H1 (cell line): ENCODE data around the gene ENSA. TPM values are rescaled to one million over a fixed set of nuclear protein-coding genes. Genes with fewer than 3 reads are reported as not detected.

Experiments
- CTCF ChIA-PET: fragments of 300-600 bp; sonication (Branson Sonifier 250); formaldehyde crosslinking; loops from one replicate; lab custom pipeline; 2021; ENCODE audit not compliant: partially characterized antibody; lab: Charles Lee
- POLR2A ChIA-PET: fragments of 300-600 bp; sonication (Branson Sonifier 250); formaldehyde crosslinking; loops from one replicate; lab custom pipeline; 2021; ENCODE audit warnings: inconsistent platforms; ENCODE audit not compliant: partially characterized antibody; lab: Charles Lee
- DNase-seq, 2 experiments: peaks; one replicate each; pipeline versions ENCODE4 v3.0.0 to v3.0.0-alpha.2; 2010 to 2022; ENCODE audit warnings: low spot score in 2 of 2, low read depth in 1 of 2, mixed read lengths in 1 of 2
- FAIRE-seq: peaks from 2 replicates; lab custom pipeline; 2011; peaks lifted over from hg19 to GRCh38; lab: Jason Lieb, UNC
- H2AFZ ChIP-seq: 2 replicates; pipeline ENCODE4 v1.8.1; 2012; ENCODE audit warnings: low read length, inconsistent platforms
- H2AK5ac ChIP-seq: 2 replicates; pipeline ENCODE4 v1.6.1; 2013; ENCODE audit warnings: low read depth, low read length
- H2BK120ac ChIP-seq: replicated peaks from 2 replicates; pipeline ENCODE3; 2013; ENCODE audit warnings: low read depth, low read length, inconsistent platforms
- H2BK12ac ChIP-seq: 2 replicates; pipeline ENCODE4 v1.6.1; 2013; ENCODE audit warnings: low read depth, low read length
- H2BK15ac ChIP-seq: 2 replicates; pipeline ENCODE4 v1.6.1; 2013; ENCODE audit warnings: low read length
- H2BK20ac ChIP-seq: 2 replicates; pipeline ENCODE4 v1.6.1; 2013; ENCODE audit warnings: low read length
- H2BK5ac ChIP-seq: 2 replicates; pipeline ENCODE4 v1.6.1; 2013; ENCODE audit warnings: low read depth, low read length
- H3K14ac ChIP-seq: 2 replicates; pipeline ENCODE4 v1.6.1; 2013; ENCODE audit warnings: inconsistent platforms; ENCODE audit not compliant: insufficient read length
- H3K18ac ChIP-seq: 2 replicates; pipeline ENCODE4 v1.6.1; 2013; ENCODE audit warnings: low read length; ENCODE audit errors: extremely low read depth
- H3K23ac ChIP-seq: 2 replicates; pipeline ENCODE4 v1.6.1; 2013; ENCODE audit warnings: inconsistent platforms; ENCODE audit not compliant: insufficient read length
- H3K23me2 ChIP-seq: 2 replicates; pipeline ENCODE4 v1.6.1; 2013; ENCODE audit warnings: low read depth, low read length
- H3K27ac ChIP-seq: 2 replicates; pipeline ENCODE4 v1.6.1; 2011; ENCODE audit warnings: low read depth, low read length, inconsistent platforms
- H3K27me3 ChIP-seq, 4 experiments: replicated peaks in 1 of 4; 1 replicate in 1 of 4; 2 replicates in 3 of 4; pipeline versions ENCODE4 v1.6.1 to v1.8.1; 2011 to 2013; ENCODE audit warnings: low read length in 3 of 4, mild to moderate bottlenecking in 3 of 4, inconsistent platforms in 2 of 4, mixed read lengths in 2 of 4, moderate library complexity in 1 of 4; ENCODE audit not compliant: control insufficient read depth in 3 of 4, insufficient read depth in 3 of 4; ENCODE audit errors: extremely low read depth in 1 of 4
- H3K36me3 ChIP-seq, 4 experiments: 2 replicates each; pipeline versions ENCODE4 v1.6.1 to v1.8.1; 2011 to 2013; ENCODE audit warnings: mild to moderate bottlenecking in 4 of 4, low read length in 3 of 4, moderate library complexity in 2 of 4, control low read depth in 1 of 4, inconsistent platforms in 1 of 4; ENCODE audit not compliant: insufficient read depth in 4 of 4, control insufficient read depth in 2 of 4
- H3K4ac ChIP-seq: replicated peaks from 2 replicates; pipeline ENCODE3; 2013; ENCODE audit warnings: low read length, low read depth, mixed read lengths, inconsistent platforms; ENCODE audit not compliant: insufficient read length
- H3K4me1 ChIP-seq, 4 experiments: replicated peaks in 1 of 4; 1 replicate in 1 of 4; 2 replicates in 3 of 4; pipeline versions ENCODE4 v1.6.1 to v1.8.1; 2011 to 2013; ENCODE audit warnings: low read length in 3 of 4, inconsistent platforms in 2 of 4, mixed read lengths in 1 of 4; ENCODE audit not compliant: insufficient read depth in 4 of 4, control insufficient read depth in 3 of 4
- H3K4me2 ChIP-seq, 2 experiments: 2 replicates each; pipeline versions ENCODE4 v1.6.1 to v1.8.1; 2011 to 2013; ENCODE audit warnings: low read depth in 2 of 2, low read length in 2 of 2, control low read depth in 1 of 2, inconsistent platforms in 1 of 2, mild to moderate bottlenecking in 1 of 2; ENCODE audit not compliant: insufficient read depth in 1 of 2
- H3K4me3 ChIP-seq, 4 experiments: fragments of 200-600, 300-600 bp in 1 of 4; sonication (generic), shearing (Covaris generic), sonication (Bioruptor Twin) in 1 of 4; 2 replicates each; pipeline versions ENCODE4 v1.5.1 to v1.8.1; 2011 to 2016; ENCODE audit warnings: low read length in 4 of 4, low read depth in 3 of 4, control low read depth in 2 of 4, inconsistent platforms in 2 of 4, mild to moderate bottlenecking in 2 of 4, mixed read lengths in 1 of 4, moderate library complexity in 1 of 4; ENCODE audit not compliant: insufficient read depth in 2 of 4; ENCODE audit errors: extremely low read depth in 1 of 4
- H3K56ac ChIP-seq: replicated peaks from 2 replicates; pipeline ENCODE3; 2013; ENCODE audit warnings: low read depth, mild to moderate bottlenecking, mixed read lengths, low read length, inconsistent platforms; ENCODE audit not compliant: insufficient read length
- H3K79me1 ChIP-seq: 2 replicates; pipeline ENCODE4 v1.6.1; 2013; ENCODE audit warnings: low read depth, low read length, control low read depth
- H3K79me2 ChIP-seq, 2 experiments: 2 replicates each; pipeline versions ENCODE4 v1.6.1 to v1.8.1; 2012 to 2013; ENCODE audit warnings: low read length in 2 of 2, mild to moderate bottlenecking in 2 of 2, inconsistent platforms in 1 of 2; ENCODE audit not compliant: insufficient read depth in 2 of 2, control insufficient read depth in 1 of 2
- H3K9ac ChIP-seq, 4 experiments: replicated peaks in 1 of 4; 1 replicate in 1 of 4; 2 replicates in 3 of 4; pipeline versions ENCODE4 v1.6.1 to v1.8.1; 2011 to 2013; ENCODE audit warnings: low read depth in 3 of 4, low read length in 3 of 4, control low read depth in 2 of 4, mild to moderate bottlenecking in 2 of 4, moderate library complexity in 2 of 4, inconsistent platforms in 1 of 4; ENCODE audit errors: extremely low read depth in 1 of 4
- H3K9me3 ChIP-seq, 2 experiments: 2 replicates each; pipeline versions ENCODE4 v1.6.1 to v1.8.1; 2012 to 2013; ENCODE audit warnings: mild to moderate bottlenecking in 2 of 2, moderate library complexity in 2 of 2, control low read depth in 1 of 2, inconsistent platforms in 1 of 2, low read depth in 1 of 2, low read length in 1 of 2, mixed read lengths in 1 of 2; ENCODE audit not compliant: insufficient read depth in 2 of 2
- H4K20me1 ChIP-seq, 2 experiments: replicated peaks in 1 of 2; 2 replicates each; pipeline versions ENCODE3 to v1.8.1; 2011 to 2013; ENCODE audit warnings: inconsistent platforms in 2 of 2, low read length in 2 of 2, mild to moderate bottlenecking in 1 of 2; ENCODE audit not compliant: insufficient read depth in 2 of 2, control insufficient read depth in 1 of 2
- H4K5ac ChIP-seq: 2 replicates; pipeline ENCODE4 v1.6.1; 2013; ENCODE audit warnings: low read length, low read depth, mixed read lengths, inconsistent platforms; ENCODE audit not compliant: insufficient read length
- H4K8ac ChIP-seq: 2 replicates; pipeline ENCODE4 v1.8.0; 2013; ENCODE audit warnings: mild to moderate bottlenecking, moderate library complexity, low read length, inconsistent platforms; ENCODE audit not compliant: insufficient read depth; ENCODE audit errors: extremely low read depth
- H4K91ac ChIP-seq: replicated peaks from 2 replicates; pipeline ENCODE3; 2013; ENCODE audit warnings: low read length, mixed read lengths, inconsistent platforms; ENCODE audit not compliant: insufficient read length
- ASH2L ChIP-seq: fragments of 200-600, 300-600 bp; sonication (generic); IDR thresholded peaks from one replicate; pipeline ENCODE4 v1.7.1; 2017; ENCODE audit warnings: low read length
- CEBPB ChIP-seq: IDR thresholded peaks from 2 replicates; pipeline ENCODE4 v1.6.1; 2012; ENCODE audit warnings: low read depth, low read length
- CREB1 ChIP-seq: IDR thresholded peaks from 2 replicates; pipeline ENCODE4 v1.6.1; 2012; ENCODE audit warnings: inconsistent platforms
- FOSL1 ChIP-seq: IDR thresholded peaks from 2 replicates; pipeline ENCODE4 v1.6.1; 2011; ENCODE audit warnings: mild to moderate bottlenecking, low read depth, low read length, moderate library complexity; ENCODE audit not compliant: insufficient read depth
- GTF2F1 ChIP-seq: IDR thresholded peaks from 2 replicates; pipeline ENCODE4 v1.6.1; 2012; ENCODE audit warnings: low read depth, low read length, improper control_type of control experiment, borderline replicate concordance
- JUN ChIP-seq: IDR thresholded peaks from 2 replicates; pipeline ENCODE4 v1.6.1; 2011; ENCODE audit warnings: low read depth, mild to moderate bottlenecking, improper control_type of control experiment, low read length
- JUND ChIP-seq: IDR thresholded peaks from 2 replicates; pipeline ENCODE4 v1.6.1; 2011; ENCODE audit warnings: mild to moderate bottlenecking, improper control_type of control experiment, low read length
- KDM1A ChIP-seq: fragments of 200-600, 300-600 bp; sonication (generic); IDR thresholded peaks from 2 replicates; pipeline ENCODE4 v1.7.1; 2016; ENCODE audit warnings: mild to moderate bottlenecking, low read length, borderline replicate concordance
- NANOG ChIP-seq: IDR thresholded peaks from 2 replicates; pipeline ENCODE4 v1.6.1; 2011; ENCODE audit warnings: low read length, low read depth, mild to moderate bottlenecking, inconsistent platforms; ENCODE audit not compliant: insufficient read depth, poor library complexity, severe bottlenecking
- POLR2A ChIP-seq, 2 experiments: IDR thresholded peaks; 1 replicate in 1 of 2; 2 replicates in 1 of 2; pipeline ENCODE4 v1.6.1; 2011; ENCODE audit warnings: low read depth in 2 of 2, low read length in 2 of 2, mild to moderate bottlenecking in 2 of 2; ENCODE audit errors: control extremely low read depth in 1 of 2
- SRF ChIP-seq: IDR thresholded peaks from 2 replicates; pipeline ENCODE4 v1.6.1; 2011; ENCODE audit warnings: mild to moderate bottlenecking, low read depth, low read length, moderate library complexity
- ZNF274 ChIP-seq: IDR thresholded peaks from 2 replicates; pipeline ENCODE4 v1.7.0; 2012; ENCODE audit warnings: low read length, borderline replicate concordance; ENCODE audit errors: extremely low read depth
- WGBS, 2 experiments: shearing (Covaris generic) in 1 of 2; methylation state at CpG; one replicate each; pipeline versions ENCODE4 v1.1.6 to v1.1.7; 2013 to 2015; ENCODE audit warnings: low lambda C conversion rate in 2 of 2, mixed read lengths in 2 of 2, inconsistent platforms in 1 of 2, low coverage in 1 of 2, missing lambda C conversion rate in 1 of 2; ENCODE audit not compliant: insufficient replicate concordance in 2 of 2, insufficient coverage in 1 of 2, insufficient read length in 1 of 2; ENCODE audit errors: extremely low coverage in 1 of 2, missing lambda C conversion rate in 1 of 2; 5-methylcytosine and 5-hydroxymethylcytosine counted together
- polyA plus RNA-seq, 7 experiments: library from polyadenylated mRNA; depleted of rRNA in 3 of 7; stranded (reverse) in 5 of 7; unstranded in 2 of 7; fragments of >200 nt in 5 of 7; fragments of 200-250 nt in 2 of 7; gene quantifications; 1 replicate in 5 of 7; 2 replicates in 1 of 7; 4 replicates in 1 of 7; pipeline versions ENCODE4 v1.2.1 to v1.2.3, GENCODE V29; 2011 to 2013; ENCODE audit warnings: missing spikeins in 2 of 7, mixed read lengths in 2 of 7
- total RNA-seq: library from RNA; stranded (reverse); fragmentation: NEBNext Ultra II Directional; extraction: Animal tissue kit (Norgen Biotek cat#: 25700); gene quantifications from 2 replicates; pipeline ENCODE4 v1.2.1, GENCODE V29; 2021

The ENSA gene
- total and polyA plus RNA-seq, 2 of the 8 experiments (the other 6 are each of a cell fraction or from before 2014, with no cell fraction given): 48.2 to 229 TPM

- no peaks in the 10 kb centered on the region for H3K79me1 ChIP-seq
- H3K27ac ChIP-seq: no peak overlapping the region
- CTCF ChIA-PET: interaction anchor here (0.5 kb wide), 1 partner anchor 482 kb away, joined by 3 read pairs; no protein-coding TSS in a partner anchor
- peaks cover 0 to 3% of the 10 kb centered on the region in 2 experiments; a peak in 1 of 4 replicates for H3K79me2 ChIP-seq
- WGBS, 2 experiments: 92% methylated on average over 1 of the region's 1 CpG; no CpG with 5 or more reads in 1 of the 2 experiments
- H3K4me2 ChIP-seq: no peak overlapping the region
- H3K27me3 ChIP-seq: no peaks in the 10 kb centered on the region
- H2BK15ac ChIP-seq: no peak overlapping the region
- DNase-seq (no peak), FAIRE-seq (no peak)
- H4K91ac ChIP-seq: no peak overlapping the region
- peaks cover 0 to 13% (median 0%) of the 10 kb centered on the region in 4 experiments; a peak in 2 of 8 replicates for H3K36me3 ChIP-seq
- no peak overlapping the region for H3K9ac ChIP-seq
- H4K5ac ChIP-seq: no peak overlapping the region
- H3K23me2 ChIP-seq: no peaks in the 10 kb centered on the region
- H4K20me1 ChIP-seq: no peaks in the 10 kb centered on the region
- no peak for TF ChIP-seq ASH2L
- TF ChIP-seq CEBPB: no peak
- no peak for TF ChIP-seq ZNF274
- no peak for TF ChIP-seq JUN
- no peak for TF ChIP-seq SRF
- TF ChIP-seq CREB1: no peak
- no peak for TF ChIP-seq KDM1A
- TF ChIP-seq JUND: no peak
- TF ChIP-seq FOSL1: no peak
- TF ChIP-seq NANOG: no peak
- TF ChIP-seq GTF2F1: no peak
- no peak for TF ChIP-seq POLR2A (IDR thresholded peaks at IDR 0.05; ENCODE audit: control extremely low read depth in 1 of 2, low read depth in 2 of 2, low read length in 2 of 2)
- no peak overlapping the region for H2AFZ ChIP-seq
- POLR2A ChIA-PET: interaction anchor here (1.7 kb wide), 1 partner anchor 62 kb away, joined by 3 read pairs; no protein-coding TSS in a partner anchor
- no peaks in the 10 kb centered on the region for H3K9me3 ChIP-seq
- H3K23ac ChIP-seq: no peak overlapping the region
- no peak overlapping the region for H3K4me3 ChIP-seq
- H2AK5ac ChIP-seq: no peak overlapping the region
- no peak overlapping the region for H3K18ac ChIP-seq
- no peak overlapping the region for H3K56ac ChIP-seq
- H2BK5ac ChIP-seq: no peak overlapping the region
- H2BK12ac ChIP-seq: no peak overlapping the region
- H2BK20ac ChIP-seq: no peak overlapping the region
- no peak overlapping the region for H4K8ac ChIP-seq
- no peaks in the 10 kb centered on the region for H3K4me1 ChIP-seq
- no peak overlapping the region for H3K14ac ChIP-seq
- no peak overlapping the region for H3K4ac ChIP-seq
- H2BK120ac ChIP-seq: no peak overlapping the region
Observed at GRCh38 chr1:150678988-150679387, 49.6 kb upstream of the ENSA start.
